GM13977 (cell line): ENCODE measurements around the gene AFF2.

ENCODE experiments used
- DNase-seq: peaks from one replicate; pipeline ENCODE4 v3.0.0; 2012; ENCODE audit warnings: low spot score
- in situ Hi-C: fragments of 300-500 bp; cut with MboI; formaldehyde crosslinking; loops from one replicate; pipeline ENCODE4 v1.12.0; 2022; ENCODE audit warnings: low sequenced_read_pairs, low pct_unique_long_range_greater_than_20kb, mixed read lengths, inconsistent platforms; ENCODE audit not compliant: unreplicated experiment
- TF ChIP-seq, protein P1 (sequence below): IDR thresholded peaks from 2 replicates; pipeline ENCODE4 v1.5.1; 2012; ENCODE audit warnings: mild to moderate bottlenecking, control low read depth; ENCODE audit not compliant: insufficient read depth; ENCODE audit errors: extremely low read depth, missing control alignments

The AFF2 gene

DNA sequence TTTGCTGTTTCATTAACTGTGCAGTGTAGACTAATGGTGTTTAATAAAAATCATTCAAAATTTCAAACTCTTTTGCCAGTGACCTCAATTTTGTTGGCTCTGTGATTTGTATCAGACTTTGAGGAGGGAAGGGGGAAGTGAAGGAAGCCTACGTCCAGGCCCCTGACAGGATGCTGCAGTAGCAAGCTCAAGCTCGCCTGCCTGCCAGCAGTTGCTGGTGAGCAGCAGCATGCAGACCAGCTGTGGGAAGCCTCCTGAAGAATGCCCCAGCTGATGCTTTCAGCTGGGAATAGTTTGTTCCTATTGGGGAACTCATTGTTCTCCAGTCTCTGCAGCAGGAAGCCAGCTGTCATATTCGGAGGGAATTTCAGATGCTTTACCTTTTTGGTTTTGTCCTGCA lies 495.2 kb downstream of the AFF2 start:
- no peak for DNase-seq
- in situ Hi-C loops, result no loop called here
- TF ChIP-seq, protein P1, sequence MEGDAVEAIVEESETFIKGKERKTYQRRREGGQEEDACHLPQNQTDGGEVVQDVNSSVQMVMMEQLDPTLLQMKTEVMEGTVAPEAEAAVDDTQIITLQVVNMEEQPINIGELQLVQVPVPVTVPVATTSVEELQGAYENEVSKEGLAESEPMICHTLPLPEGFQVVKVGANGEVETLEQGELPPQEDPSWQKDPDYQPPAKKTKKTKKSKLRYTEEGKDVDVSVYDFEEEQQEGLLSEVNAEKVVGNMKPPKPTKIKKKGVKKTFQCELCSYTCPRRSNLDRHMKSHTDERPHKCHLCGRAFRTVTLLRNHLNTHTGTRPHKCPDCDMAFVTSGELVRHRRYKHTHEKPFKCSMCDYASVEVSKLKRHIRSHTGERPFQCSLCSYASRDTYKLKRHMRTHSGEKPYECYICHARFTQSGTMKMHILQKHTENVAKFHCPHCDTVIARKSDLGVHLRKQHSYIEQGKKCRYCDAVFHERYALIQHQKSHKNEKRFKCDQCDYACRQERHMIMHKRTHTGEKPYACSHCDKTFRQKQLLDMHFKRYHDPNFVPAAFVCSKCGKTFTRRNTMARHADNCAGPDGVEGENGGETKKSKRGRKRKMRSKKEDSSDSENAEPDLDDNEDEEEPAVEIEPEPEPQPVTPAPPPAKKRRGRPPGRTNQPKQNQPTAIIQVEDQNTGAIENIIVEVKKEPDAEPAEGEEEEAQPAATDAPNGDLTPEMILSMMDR, result no peak

DNA sequence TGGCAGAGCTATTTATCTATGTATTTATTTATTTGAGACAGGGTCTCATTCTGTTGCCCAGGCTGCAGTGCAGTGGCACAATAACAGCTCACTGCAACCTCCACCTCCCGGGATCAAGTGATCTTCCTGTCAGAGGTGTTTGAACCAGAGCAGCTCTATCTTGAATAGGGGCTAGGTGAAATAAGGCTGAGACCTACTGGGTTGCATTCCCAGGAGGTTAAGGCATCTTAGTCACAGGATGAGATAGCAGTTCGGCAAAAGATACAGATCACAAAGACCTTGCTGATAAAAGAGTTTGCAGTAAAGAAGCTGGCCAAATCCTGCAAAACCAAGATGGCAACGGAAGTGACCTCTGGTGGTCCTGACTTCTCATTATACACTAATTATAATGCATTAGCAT lies 501.9 kb downstream of the AFF2 start:
- no peak for DNase-seq
- in situ Hi-C loops, result no loop called here
- TF ChIP-seq, protein P1, result no peak

- in situ Hi-C loops, result no loop called here
- TF ChIP-seq, protein P1, result no peak
- no peak for DNase-seq
These were observed 503.6 kb downstream of the AFF2 start for GRCh38 chrX:149003863-149004660.

GRCh38 chrX:149004936-149005335 lies 504.5 kb downstream of the AFF2 start:
- DNase-seq, result no peak
- TF ChIP-seq, protein P1, result peak; percentile 29
- in situ Hi-C loops, result no loop called here

DNA sequence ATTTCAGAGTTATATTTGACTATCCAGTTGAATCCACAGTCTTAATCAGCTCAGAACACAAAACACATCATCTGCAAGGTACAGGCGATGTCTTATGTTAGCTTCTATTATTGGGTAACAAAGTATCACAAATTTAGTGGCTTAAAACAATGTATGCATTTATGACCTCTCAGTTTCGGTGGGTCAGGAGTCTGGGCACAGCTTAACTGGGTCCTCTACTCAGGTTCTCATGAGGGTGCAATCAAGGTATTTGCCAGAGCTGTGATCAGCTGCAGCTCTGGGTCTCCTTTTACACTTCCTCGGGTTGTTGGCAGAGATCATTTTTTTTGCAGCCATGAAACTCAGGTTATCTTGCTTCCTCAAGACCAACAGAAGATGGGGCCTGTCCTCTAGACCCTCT lies 505.8 kb downstream of the AFF2 start:
- no peak for DNase-seq
- in situ Hi-C loops, result no loop called here
- TF ChIP-seq, protein P1, result no peak

DNA sequence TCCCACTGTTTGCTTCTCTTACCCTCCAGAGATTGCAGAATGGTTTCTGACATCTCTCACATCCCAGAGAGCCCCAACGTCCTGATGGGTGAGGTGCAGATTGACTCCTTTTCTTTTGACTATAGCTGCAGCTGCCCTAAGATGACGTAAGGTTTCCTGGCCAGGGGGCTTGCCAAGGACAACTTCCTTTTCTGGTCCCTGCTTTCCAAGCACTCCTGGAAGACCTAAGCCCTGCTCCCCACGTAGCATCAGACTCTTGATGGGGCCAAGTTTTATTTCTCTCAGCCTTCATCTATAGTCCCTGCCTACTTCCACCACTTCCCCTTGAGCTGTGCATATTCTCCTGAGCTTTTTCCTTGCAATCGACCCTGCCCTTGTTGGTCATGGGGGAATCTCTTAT lies 507.0 kb downstream of the AFF2 start:
- DNase-seq, result no peak
- TF ChIP-seq, protein P1, result no peak
- in situ Hi-C loops, result no loop called here
